Activated CD4-positive, alpha-beta T cell treated with anti-CD3 and anti-CD28 coated beads, Interleukin-2, Interleukin-6, amounts not matched to agents 100 ng/mL and 50 ng/mL, durations not matched to agents 16 hours and 8 hours (primary cell): ENCODE measurements around the gene FGF10.
A peak's percentile ranks its signal among the peaks of the same experiment; 100 is the strongest.

Source experiments
- DNase-seq: peaks from one replicate; pipeline ENCODE4 v3.0.0-alpha.2; 2020

The FGF10 gene

GRCh38 chr5:44389090-44389822, at the start of gene FGF10:
FGF10 (minus strand) TSS chr5:44389420; CDS start chr5:44388682, 738 bp downstream.
- no peak for DNase-seq

GRCh38 chr5:44426944-44427343, 37.7 kb upstream of the FGF10 start:
- DNase-seq, result no peak

GRCh38 chr5:44412286-44412685, 23.1 kb upstream of the FGF10 start:
- DNase-seq, result no peak

DNA sequence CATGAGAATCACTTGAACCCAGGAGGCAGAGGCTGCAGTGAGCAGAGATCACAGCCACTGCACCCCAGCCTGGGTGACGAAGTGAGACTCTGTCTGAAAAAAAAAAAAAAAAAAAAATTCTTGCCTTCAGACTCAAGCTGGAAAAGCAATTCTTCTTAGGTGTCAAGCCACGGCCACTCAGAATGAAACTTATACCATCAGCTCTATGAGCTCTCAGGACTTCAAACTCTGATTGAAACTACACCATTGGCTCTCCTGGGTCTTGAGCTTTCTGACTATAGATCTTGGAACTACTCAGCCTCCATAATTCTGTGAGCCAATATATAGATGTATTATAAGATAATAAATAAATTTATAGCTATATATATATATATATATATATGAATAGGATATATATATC, 12.9 kb upstream of the FGF10 start:
- peak; percentile 49 for DNase-seq

DNA sequence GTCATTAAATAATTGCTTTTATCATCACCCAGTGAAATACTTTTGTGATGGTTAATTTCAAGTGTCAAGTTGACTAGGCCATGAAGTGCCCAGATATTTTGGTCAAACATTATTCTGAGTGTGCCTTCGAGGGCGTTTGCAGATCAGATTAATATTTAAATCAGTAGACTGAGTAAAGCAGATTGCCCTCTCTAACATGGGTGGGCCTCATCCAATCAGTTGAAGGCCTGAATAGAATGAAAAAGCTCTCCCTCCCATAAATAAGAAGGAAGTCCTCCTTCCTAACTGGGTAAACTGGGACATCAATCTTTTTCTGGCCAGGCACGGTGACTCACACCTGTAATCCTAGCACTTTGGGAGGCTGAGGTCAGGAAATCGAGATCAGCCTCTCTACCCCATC, 12.4 kb upstream of the FGF10 start:
- DNase-seq, result no peak

DNA sequence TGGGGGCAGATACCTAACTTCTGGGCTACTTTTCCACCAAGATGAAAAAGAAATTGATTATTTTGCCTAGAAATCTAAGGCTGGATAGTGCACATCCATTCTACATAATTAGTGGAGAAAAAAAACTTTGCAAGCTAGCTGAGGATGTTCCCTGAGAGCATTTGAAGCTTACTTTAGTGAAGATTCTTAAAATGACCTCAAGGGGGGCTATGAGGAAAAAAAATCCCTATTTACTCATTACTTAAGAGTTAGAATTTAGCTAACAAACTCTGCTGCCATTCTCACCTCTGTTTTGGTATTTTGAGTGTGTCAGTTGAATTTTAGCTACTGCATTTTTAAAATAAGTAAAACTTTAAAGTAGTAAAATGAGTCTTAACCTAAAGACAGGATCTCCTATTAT, 9.2 kb upstream of the FGF10 start:
- DNase-seq, result no peak

GRCh38 chr5:44396312-44396711, 7.1 kb upstream of the FGF10 start:
- DNase-seq, result no peak

- no peak for DNase-seq
Observed at GRCh38 chr5:44390351-44390750, 1.1 kb upstream of the FGF10 start.

GRCh38 chr5:44389823-44390143, 563 bp upstream of the FGF10 start:
- DNase-seq, result no peak

DNA sequence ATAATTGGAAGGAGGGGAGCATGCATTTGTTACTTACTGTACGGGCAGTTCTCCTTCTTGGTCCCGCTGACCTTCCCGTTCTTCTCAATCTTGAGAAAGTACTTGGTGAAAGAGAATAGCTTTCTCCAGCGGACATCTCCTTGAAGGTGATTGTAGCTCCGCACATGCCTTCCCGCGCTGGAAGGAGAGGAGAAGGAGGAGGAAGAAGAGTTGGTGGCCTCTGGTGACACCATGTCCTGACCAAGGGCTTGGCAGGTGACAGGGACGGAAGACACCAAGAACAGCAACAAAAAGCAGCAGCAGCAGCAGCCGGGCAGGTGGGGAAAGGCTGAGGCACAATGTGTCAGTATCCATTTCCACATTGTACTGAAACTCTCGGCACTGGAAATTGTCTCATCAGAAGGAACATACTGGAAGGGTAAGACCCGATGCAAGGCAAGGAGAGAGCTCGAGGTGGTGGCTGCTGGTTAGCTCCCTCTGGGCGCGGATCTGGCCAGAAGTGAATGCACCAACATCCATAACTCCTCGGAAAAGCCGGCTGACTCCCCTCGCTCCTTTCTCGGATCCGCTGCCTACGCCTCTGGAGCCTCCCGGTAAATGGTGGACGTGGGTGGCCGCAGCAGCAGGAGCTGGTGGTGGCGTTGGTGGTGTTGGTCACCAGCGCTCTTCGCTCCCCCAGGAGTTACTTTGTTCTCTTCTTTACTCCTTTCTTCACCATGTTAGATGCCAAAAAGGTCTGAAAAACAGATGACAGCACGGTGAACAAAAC, 715 bp downstream of the FGF10 start:
- DNase-seq, result no peak

GRCh38 chr5:44387921-44388320, 1.3 kb downstream of the FGF10 start:
- no peak for DNase-seq

- no peak for DNase-seq
Observed at GRCh38 chr5:44387406-44387805, 1.8 kb downstream of the FGF10 start.

DNA sequence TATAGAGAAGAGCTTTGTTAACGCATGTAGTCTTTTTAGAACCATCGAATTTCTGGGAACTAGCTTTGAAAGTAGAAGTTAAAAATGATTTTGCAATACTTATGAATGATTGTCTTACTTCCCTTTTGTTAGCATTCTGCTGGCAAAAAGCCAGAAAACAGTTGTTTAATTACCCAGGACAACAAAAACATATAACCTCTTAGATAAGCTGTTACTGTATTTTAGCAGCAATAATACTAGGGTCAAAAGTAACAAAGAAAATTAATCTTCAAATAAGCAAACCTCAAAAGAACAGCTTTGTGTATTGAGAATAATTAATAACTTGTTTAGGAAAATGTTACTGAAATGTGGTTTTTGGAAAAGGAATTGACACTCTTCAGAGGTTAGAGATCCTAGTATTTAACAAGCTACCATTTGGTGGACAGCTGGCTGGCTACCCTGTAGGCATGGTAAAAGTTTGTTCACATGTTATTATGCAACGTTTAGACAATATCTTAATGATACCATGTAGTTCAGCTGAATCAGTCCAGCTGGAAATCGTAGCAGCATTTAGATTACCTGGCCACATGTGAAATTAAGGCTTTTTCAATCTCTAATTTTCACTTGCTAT, 3.8 kb downstream of the FGF10 start:
- DNase-seq, result no peak

DNA sequence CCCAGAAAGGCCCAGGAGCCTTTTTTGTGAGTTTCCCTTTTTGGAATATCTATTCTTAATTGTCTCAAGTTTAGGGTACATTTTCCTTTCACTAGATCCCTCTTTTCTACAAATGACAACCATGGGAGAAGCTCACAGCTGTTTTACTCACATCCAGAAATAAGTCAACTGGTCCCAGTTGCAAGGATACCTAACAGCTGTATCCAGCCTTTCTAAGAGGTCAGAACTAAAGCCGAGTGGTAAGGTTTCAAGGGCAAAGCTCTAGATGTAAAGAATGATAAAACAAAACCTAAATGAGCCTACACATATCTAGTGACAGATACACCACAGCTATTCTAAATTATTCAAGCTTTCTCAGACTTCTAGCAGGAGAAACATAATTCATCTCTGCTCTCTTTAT, 4.4 kb downstream of the FGF10 start:
- no peak for DNase-seq

DNA sequence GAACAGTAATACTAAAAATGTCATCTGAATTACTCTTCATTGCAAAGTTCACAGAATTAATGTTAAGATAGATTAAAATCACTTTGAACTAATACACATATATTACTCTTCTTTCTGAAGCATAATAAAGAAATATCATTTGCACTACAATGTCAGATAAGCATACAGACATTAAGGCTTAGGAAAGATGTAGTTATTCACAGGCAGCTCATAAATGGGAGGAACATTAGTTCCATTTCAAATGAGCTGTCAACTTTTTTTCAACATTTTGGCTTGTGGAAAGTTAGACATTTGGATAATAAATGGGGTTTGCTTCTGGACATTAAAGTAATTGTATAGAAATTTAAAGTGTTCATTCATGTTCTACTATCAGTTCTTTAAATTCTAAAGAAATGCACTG, 6.3 kb downstream of the FGF10 start:
- no peak for DNase-seq

DNA sequence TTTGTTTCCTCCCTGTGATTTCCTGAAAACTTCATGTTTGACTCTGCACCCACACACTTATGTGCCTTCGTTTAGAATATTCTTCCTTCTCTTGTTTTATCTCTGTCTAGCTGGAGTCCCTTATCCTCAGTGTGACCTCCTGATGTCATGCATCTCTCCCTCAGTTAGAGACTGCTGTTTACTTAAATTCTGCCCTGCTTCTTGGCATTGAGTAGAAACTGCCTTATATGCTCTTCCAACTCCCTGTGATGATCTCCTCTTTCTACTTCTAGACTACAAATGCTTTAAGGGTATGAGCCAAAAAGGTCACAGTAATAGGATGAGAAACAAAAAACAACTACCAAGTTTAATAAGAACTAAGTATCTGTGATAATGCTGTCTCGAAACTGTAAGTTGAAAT, 12.2 kb downstream of the FGF10 start:
- DNase-seq, result no peak

GRCh38 chr5:44372028-44372427, 17.2 kb downstream of the FGF10 start:
- DNase-seq, result no peak

DNA sequence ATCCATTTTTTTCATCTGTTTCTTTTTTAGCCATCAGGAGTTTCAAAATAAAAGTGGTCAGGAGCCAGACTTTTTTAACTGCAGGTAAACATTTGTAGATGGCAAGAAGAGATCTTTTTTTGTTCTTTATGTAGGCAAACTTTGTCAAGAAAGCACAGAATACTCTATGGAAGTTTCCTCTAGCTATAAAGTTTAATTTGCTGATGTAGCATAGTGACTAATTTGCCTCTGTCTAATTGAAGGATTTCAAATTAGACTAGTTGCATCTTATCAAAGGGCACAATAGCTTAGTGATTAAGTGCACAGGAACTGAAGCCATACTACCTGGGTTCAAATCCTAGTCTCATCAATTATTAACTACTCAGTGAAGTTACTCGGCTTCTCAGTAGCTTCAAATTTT, 22.0 kb downstream of the FGF10 start:
- DNase-seq, result no peak

GRCh38 chr5:44365345-44365744, 23.9 kb downstream of the FGF10 start:
- no peak for DNase-seq

- DNase-seq, result no peak
Observed at GRCh38 chr5:44364097-44364496, 25.1 kb downstream of the FGF10 start.

DNA sequence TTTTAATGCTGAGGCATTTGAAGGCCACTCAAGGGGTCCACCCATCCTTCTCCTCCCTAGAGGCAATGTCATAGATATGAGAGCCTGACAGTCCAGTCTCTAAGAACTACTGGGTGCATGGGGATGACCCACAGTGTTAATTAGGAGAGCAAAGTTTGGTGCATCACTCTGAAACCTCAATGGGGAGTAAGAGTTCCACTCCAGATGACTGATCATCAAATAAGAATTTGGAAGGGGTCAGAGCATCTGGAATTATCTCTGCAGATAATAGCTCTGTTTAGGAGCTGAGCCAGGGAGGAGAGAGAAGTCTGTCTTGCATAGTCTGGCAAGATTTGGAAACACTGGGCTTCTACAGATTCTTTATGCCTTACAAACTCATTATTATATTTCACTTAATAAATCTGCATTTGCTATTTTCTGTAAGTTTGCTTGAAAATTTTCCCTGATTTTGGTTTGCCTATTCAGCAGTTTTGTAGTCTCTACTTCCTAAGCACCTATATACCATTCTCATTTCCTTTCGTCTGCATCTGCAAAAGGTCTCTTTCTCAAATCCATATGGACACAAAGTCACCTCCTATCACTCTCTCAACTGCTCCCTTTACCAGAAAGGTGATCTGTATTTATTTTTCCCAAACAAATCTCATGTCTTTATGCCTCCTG, 27.7 kb downstream of the FGF10 start:
- DNase-seq, result no peak

- DNase-seq, result no peak
Observed at GRCh38 chr5:44360919-44361318, 28.3 kb downstream of the FGF10 start.

GRCh38 chr5:44358421-44358820, 30.8 kb downstream of the FGF10 start:
- DNase-seq, result no peak

GRCh38 chr5:44356231-44356630, 33.0 kb downstream of the FGF10 start:
- DNase-seq, result no peak
